ENCODE measurements around the gene LHFPL6.

- no peak for TF ChIP-seq CTCF (IDR thresholded peaks at IDR 0.05)
- no peak for TF ChIP-seq EP300 (IDR thresholded peaks at IDR 0.05)
- no peak for TF ChIP-seq POLR2A (IDR thresholded peaks at IDR 0.05)
Observed at GRCh38 chr13:39376076-39376475, 226.9 kb downstream of the LHFPL6 start.
